Ovary (tissue), 10 donors: ENCODE data around the gene SUSD5. TPM values are rescaled to one million over a fixed set of nuclear protein-coding genes. Genes with fewer than 3 reads are reported as not detected.

Experiments used
- DNase-seq, 5 donors: peaks; one replicate each; pipeline ENCODE4 v3.0.0-alpha.2; 2019 to 2020
- H3K27ac ChIP-seq, 2 donors: fragments of 200-600 bp; one replicate each; pipeline versions ENCODE4 v1.5.1 to v1.8.0; 2019 to 2022
- H3K27me3 ChIP-seq: fragments of 200-600 bp; one replicate; pipeline ENCODE4 v1.8.0; 2022
- H3K36me3 ChIP-seq: fragments of 200-600 bp; sonication (generic); one replicate; pipeline ENCODE4 v1.5.1; 2019
- H3K4me1 ChIP-seq: one replicate; pipeline ENCODE4 v1.8.1; 2013; ENCODE audit warnings: mild to moderate bottlenecking, moderate library complexity; ENCODE audit not compliant: insufficient read depth
- H3K4me3 ChIP-seq: fragments of 200-600 bp; sonication (generic); one replicate; pipeline ENCODE4 v1.5.1; 2017
- H3K9me3 ChIP-seq, 2 donors: fragments of 200-600 bp in 1 of 2; sonication (generic) in 1 of 2; one replicate each; pipeline versions ENCODE4 v1.5.1 to v1.8.1; 2013 to 2019; ENCODE audit warnings: mild to moderate bottlenecking in 1 of 2, moderate library complexity in 1 of 2
- CTCF ChIP-seq, 3 donors: fragments of 450-650 bp in 2 of 3; fragments of 200-600 bp in 1 of 3; IDR thresholded peaks; one replicate each; pipeline versions ENCODE4 v1.5.1 to v1.8.0; 2016 to 2022; ENCODE audit warnings: antibody characterized with exemption in 3 of 3, mild to moderate bottlenecking in 1 of 3
- EP300 ChIP-seq: sonication (generic); formaldehyde crosslinking; IDR thresholded peaks from one replicate; pipeline ENCODE4 v1.6.1; 2017; ENCODE audit warnings: antibody characterized with exemption
- POLR2A ChIP-seq: fragments of 450-650 bp; IDR thresholded peaks from one replicate; pipeline ENCODE4 v1.6.1; 2017; ENCODE audit warnings: antibody characterized with exemption, mild to moderate bottlenecking, moderate library complexity
- WGBS, 3 donors: extraction: QIAGEN DNeasy Blood & Tissue Kit in 1 of 3; methylation state at CpG; one replicate each; pipeline versions ENCODE4 v1.1.5 to v1.1.7; 2013 to 2017; 5-methylcytosine and 5-hydroxymethylcytosine counted together
- intact Hi-C, 4 donors: fragments of 100-400 bp; cut with DNase I; formaldehyde crosslinking; loops; one replicate each; pipeline versions ENCODE4 v1.11.0 to v1.15.1; 2022 to 2023
- long read RNA-seq, 3 donors: library from polyadenylated mRNA in 2 of 3; unstranded in 2 of 3; transcript quantifications; one replicate each; pipeline ENCODE4 v2.0.0 and lab custom pipeline, GENCODE V29; 2021 to 2026
- polyA plus RNA-seq, 2 donors: library from polyadenylated mRNA; stranded (reverse); fragments of 200-250 nt in 1 of 2; fragments of 350-450 nt in 1 of 2; fragmentation: Illumina TruSeq in 1 of 2; extraction: RNeasy Lipid Tissue Mini Kit (QIAGEN cat#74804) in 1 of 2; gene quantifications; one replicate each; pipeline ENCODE4 v1.2.3, GENCODE V29; 2013 to 2014
- total RNA-seq, 7 donors: library from RNA; depleted of rRNA in 2 of 7; stranded (reverse); fragments of >200 nt in 2 of 7; fragmentation: NEBNext Ultra II Directional in 3 of 7; extraction: Animal tissue kit (Norgen Biotek cat#: 25700) in 3 of 7; gene quantifications; one replicate each; pipeline versions ENCODE4 v1.1.0 to v1.2.4, GENCODE V29; 2016 to 2023
- donor health status: DM: no; HTN: no; CAD: no; lungs with moderate emphysema.
- donor health status: DM: no; HTN: no; CAD: no.
- donor health status: Bipolar disorder and iron deficiency.
- donor health status: DM: yes; HTN: yes; CAD: no.
- donor health status: DM: no; HTN: no; CAD: no.
- donor health status: DM: yes; HTN: yes; CAD: no.

The SUSD5 gene
- total RNA-seq (1 to 10 TPM in 5 of 7 donors, under 1 TPM in 2; 0.24 to 3.9 (median 1.4) TPM), polyA plus RNA-seq (10 to 100 TPM in 1 of 2 donors, 1 to 10 TPM in 1; 4.2 to 16.0 TPM)
- long read RNA-seq, donor 1, full-length matches to known transcripts: 1 of 1 reads
- long read RNA-seq, donor 1, partial matches to known transcripts: 0 of 1 reads
- long read RNA-seq, donor 1, other reads (novel, unspliced or antisense): 0 of 1 reads
- long read RNA-seq, donor 2, full-length matches to known transcripts: 3 of 3 reads
- long read RNA-seq, donor 2, partial matches to known transcripts: 0 of 3 reads
- long read RNA-seq, donor 2, other reads (novel, unspliced or antisense): 0 of 3 reads
- long read RNA-seq, donor 3, full-length matches to known transcripts: 11 of 11 reads
- long read RNA-seq, donor 3, partial matches to known transcripts: 0 of 11 reads
- long read RNA-seq, donor 3, other reads (novel, unspliced or antisense): 0 of 11 reads

- H3K4me1 ChIP-seq: no peaks in the 10 kb centered on the region
- H3K27me3 ChIP-seq: no peaks in the 10 kb centered on the region
- DNase-seq: peak in 1 of 5 donors; percentile 12
- no peaks in the 10 kb centered on the region for H3K9me3 ChIP-seq
- WGBS, 3 donors: 0% methylated on average over 24 to 90 of the region's 90 CpGs
- peak within 1 kb of the TSS; percentile 31 for H3K4me3 ChIP-seq
- TF ChIP-seq CTCF (IDR thresholded peaks at IDR 0.05) (no peak), EP300 (no peak), POLR2A (no peak)
- intact Hi-C loops: no loop called here
- no peaks in the 10 kb centered on the region for H3K36me3 ChIP-seq
- H3K27ac ChIP-seq: no peak within 1 kb of the TSS
Measured at GRCh38 chr3:33218446-33219174, at the start of gene SUSD5. SUSD5 (minus strand) TSS chr3:33218810; CDS start chr3:33218797, 13 bp downstream.

GRCh38 chr3:33260104-33260503 is 41.5 kb upstream of the SUSD5 start:
- Histone ChIP-seq H3K36me3 (no peaks in the 10 kb centered on the region), H3K9me3 (no peaks in the 10 kb centered on the region), H3K4me3 (no peak overlapping the region), H3K27me3 (no peaks in the 10 kb centered on the region), H3K4me1 (no peaks in the 10 kb centered on the region), H3K27ac (no peak overlapping the region)
- no peak for DNase-seq
- intact Hi-C loops: no loop called here
- TF ChIP-seq EP300 (no peak), POLR2A (no peak), CTCF (IDR thresholded peaks at IDR 0.05) (no peak)
- 89 to 91% (median 89%) methylated on average over 5 of the region's 5 CpGs for whole genome bisulfite sequencing, 3 donors

- DNase-seq: no peak
- 74 to 78% (median 78%) methylated on average over 2 of the region's 2 CpGs for WGBS, 3 donors
- H3K27me3 ChIP-seq: no peaks in the 10 kb centered on the region
- no peaks in the 10 kb centered on the region for H3K4me1 ChIP-seq
- H3K4me3 ChIP-seq: no peak overlapping the region
- intact Hi-C loops: no loop called here
- H3K36me3 ChIP-seq: no peaks in the 10 kb centered on the region
- H3K9me3 ChIP-seq: no peaks in the 10 kb centered on the region
- TF ChIP-seq POLR2A: no peak
- no peak for TF ChIP-seq EP300
- TF ChIP-seq CTCF (IDR thresholded peaks at IDR 0.05): no peak
- H3K27ac ChIP-seq: no peak overlapping the region
Measured at GRCh38 chr3:33256249-33256648, 37.6 kb upstream of the SUSD5 start.

GRCh38 chr3:33250712-33251111 is 32.1 kb upstream of the SUSD5 start:
- TF ChIP-seq CTCF (IDR thresholded peaks at IDR 0.05) (no peak), EP300 (no peak)

More at GRCh38 chr3:33250712-33251111, 32.1 kb upstream of the SUSD5 start:
- Histone ChIP-seq H3K36me3 (no peaks in the 10 kb centered on the region), H3K9me3 (no peaks in the 10 kb centered on the region), H3K27ac (no peak overlapping the region), H3K27me3 (no peaks in the 10 kb centered on the region), H3K4me1 (no peaks in the 10 kb centered on the region), H3K4me3 (no peak overlapping the region)
- 5 to 12% (median 8%) methylated on average over 1 of the region's 1 CpG for WGBS, 3 donors
- DNase-seq: no peak
- intact Hi-C loops: no loop called here
